Hepatocyte (in vitro differentiated cells): ENCODE results near the gene VWA5B1. TPM values are rescaled to one million over a fixed set of nuclear protein-coding genes. Genes with fewer than 3 reads are reported as not detected.
A peak's percentile ranks its signal among the peaks of the same experiment; 100 is the strongest.

Source experiments
- DNase-seq: peaks from one replicate; pipeline ENCODE4 v3.0.0-alpha.2; 2016; ENCODE audit warnings: low spot score
- H2AFZ ChIP-seq: fragments of 200-600 bp; sonication (generic); 2 replicates; pipeline ENCODE4 v1.6.0; 2016; ENCODE audit warnings: antibody characterized with exemption, mild to moderate bottlenecking
- H3K27ac ChIP-seq: fragments of 200-600 bp; sonication (generic); 2 replicates; pipeline ENCODE4 v1.5.1; 2016; ENCODE audit warnings: mild to moderate bottlenecking
- H3K27me3 ChIP-seq: fragments of 200-600 bp; sonication (generic); 2 replicates; pipeline ENCODE4 v1.6.1; 2016
- H3K36me3 ChIP-seq: fragments of 200-600 bp; sonication (generic); replicated peaks from 2 replicates; pipeline ENCODE4 v1.5.1; 2016; ENCODE audit warnings: low read depth; ENCODE audit not compliant: insufficient read depth
- H3K4me1 ChIP-seq: fragments of 200-600 bp; sonication (generic); 2 replicates; pipeline ENCODE4 v1.5.1; 2016; ENCODE audit warnings: mild to moderate bottlenecking, moderate library complexity; ENCODE audit not compliant: insufficient read depth
- H3K4me2 ChIP-seq: fragments of 200-600 bp; sonication (generic); 2 replicates; pipeline ENCODE4 v1.6.0; 2016
- H3K4me3 ChIP-seq: fragments of 200-600 bp; sonication (generic); 2 replicates; pipeline ENCODE4 v1.5.1; 2016; ENCODE audit warnings: mild to moderate bottlenecking
- H3K79me2 ChIP-seq: fragments of 200-600 bp; sonication (generic); 2 replicates; pipeline ENCODE4 v1.6.0; 2017; ENCODE audit warnings: mild to moderate bottlenecking
- H3K9me2 ChIP-seq: fragments of 200-600 bp; sonication (generic); replicated peaks from 2 replicates; pipeline ENCODE4 v1.6.0; 2017; ENCODE audit warnings: mild to moderate bottlenecking; ENCODE audit not compliant: insufficient read depth
- H3K9me3 ChIP-seq: fragments of 200-600 bp; sonication (generic); 2 replicates; pipeline ENCODE4 v1.5.1; 2016; ENCODE audit warnings: low read depth, mild to moderate bottlenecking
- H4K20me1 ChIP-seq: fragments of 200-600 bp; sonication (generic); 2 replicates; pipeline ENCODE4 v1.6.0; 2016; ENCODE audit warnings: mild to moderate bottlenecking; ENCODE audit not compliant: insufficient read depth, poor library complexity, severe bottlenecking
- EZH2 ChIP-seq: fragments of 200-600 bp; sonication (generic); IDR thresholded peaks from 2 replicates; pipeline ENCODE4 v1.6.1; 2016; ENCODE audit warnings: antibody characterized with exemption, mild to moderate bottlenecking, borderline replicate concordance
- EZH2phosphoT487 ChIP-seq: fragments of 200-600 bp; sonication (generic); IDR thresholded peaks from one replicate; pipeline ENCODE4 v1.6.1; 2018; ENCODE audit warnings: antibody characterized with exemption, mild to moderate bottlenecking, low read depth, moderate library complexity; ENCODE audit not compliant: unreplicated experiment, severe bottlenecking
- WGBS: methylation state at CpG from one replicate; pipeline ENCODE4 v1.1.6; 2016; ENCODE audit warnings: low lambda C conversion rate; ENCODE audit errors: missing lambda C conversion rate; 5-methylcytosine and 5-hydroxymethylcytosine counted together
- polyA plus RNA-seq: library from polyadenylated mRNA; unstranded; fragments of >200 nt; fragmentation: Nextera tagmentation; extraction: Ambion mirVana; gene quantifications from 2 replicates; pipeline ENCODE4 v1.2.1, GENCODE V29; 2016
- total RNA-seq: library from RNA; depleted of rRNA; stranded (reverse); fragments of >200 nt; gene quantifications from 2 replicates; pipeline ENCODE4 v1.2.3, GENCODE V29; 2014
- TF ChIP-seq, protein P1 (sequence below): fragments of 200-600 bp; sonication (generic); IDR thresholded peaks from 2 replicates; pipeline ENCODE4 v1.5.1; 2016; ENCODE audit warnings: antibody characterized with exemption, mild to moderate bottlenecking; ENCODE audit not compliant: poor library complexity

The VWA5B1 gene
- total and polyA plus RNA-seq, 2 experiments from 2014 or later: 0.33 to 0.35 TPM

DNA sequence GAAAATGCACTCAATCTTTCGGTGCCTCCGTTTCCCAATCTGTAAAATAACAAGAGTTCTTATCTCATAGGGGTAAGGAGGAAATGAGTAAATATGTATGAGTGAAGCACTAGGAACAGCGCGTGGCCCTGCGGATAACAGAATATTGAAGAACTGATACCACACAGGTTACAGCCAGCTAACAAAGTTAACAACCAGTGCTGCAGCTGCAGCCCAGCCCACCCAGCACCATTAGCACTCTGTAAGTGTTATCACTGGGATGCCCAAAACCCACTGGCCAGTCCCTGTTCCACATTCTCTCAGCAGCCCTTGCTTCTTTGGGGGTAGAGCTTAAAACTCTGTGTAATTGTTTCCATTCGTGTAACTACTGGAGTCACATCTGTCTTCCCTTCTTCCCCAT is 89.5 kb downstream of the VWA5B1 start:
- H3K9me3 ChIP-seq: no peaks in the 10 kb centered on the region
- TF ChIP-seq EZH2: no peak
- no peak for TF ChIP-seq EZH2phosphoT487
- TF ChIP-seq, protein P1, sequence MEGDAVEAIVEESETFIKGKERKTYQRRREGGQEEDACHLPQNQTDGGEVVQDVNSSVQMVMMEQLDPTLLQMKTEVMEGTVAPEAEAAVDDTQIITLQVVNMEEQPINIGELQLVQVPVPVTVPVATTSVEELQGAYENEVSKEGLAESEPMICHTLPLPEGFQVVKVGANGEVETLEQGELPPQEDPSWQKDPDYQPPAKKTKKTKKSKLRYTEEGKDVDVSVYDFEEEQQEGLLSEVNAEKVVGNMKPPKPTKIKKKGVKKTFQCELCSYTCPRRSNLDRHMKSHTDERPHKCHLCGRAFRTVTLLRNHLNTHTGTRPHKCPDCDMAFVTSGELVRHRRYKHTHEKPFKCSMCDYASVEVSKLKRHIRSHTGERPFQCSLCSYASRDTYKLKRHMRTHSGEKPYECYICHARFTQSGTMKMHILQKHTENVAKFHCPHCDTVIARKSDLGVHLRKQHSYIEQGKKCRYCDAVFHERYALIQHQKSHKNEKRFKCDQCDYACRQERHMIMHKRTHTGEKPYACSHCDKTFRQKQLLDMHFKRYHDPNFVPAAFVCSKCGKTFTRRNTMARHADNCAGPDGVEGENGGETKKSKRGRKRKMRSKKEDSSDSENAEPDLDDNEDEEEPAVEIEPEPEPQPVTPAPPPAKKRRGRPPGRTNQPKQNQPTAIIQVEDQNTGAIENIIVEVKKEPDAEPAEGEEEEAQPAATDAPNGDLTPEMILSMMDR: no peak
- no peak overlapping the region for H3K27ac ChIP-seq
- H3K4me1 ChIP-seq: no peaks in the 10 kb centered on the region
- DNase-seq: no peak
- no peaks in the 10 kb centered on the region for H3K9me2 ChIP-seq
- H2AFZ ChIP-seq: no peak overlapping the region
- no peak overlapping the region for H3K4me3 ChIP-seq
- no peaks in the 10 kb centered on the region for H4K20me1 ChIP-seq
- 92% methylated on average over 6 of the region's 6 CpGs for WGBS
- H3K4me2 ChIP-seq: no peak overlapping the region
- peaks cover 28% of the 10 kb centered on the region for H3K27me3 ChIP-seq
- H3K79me2 ChIP-seq: no peaks in the 10 kb centered on the region
- no peaks in the 10 kb centered on the region for H3K36me3 ChIP-seq

DNA sequence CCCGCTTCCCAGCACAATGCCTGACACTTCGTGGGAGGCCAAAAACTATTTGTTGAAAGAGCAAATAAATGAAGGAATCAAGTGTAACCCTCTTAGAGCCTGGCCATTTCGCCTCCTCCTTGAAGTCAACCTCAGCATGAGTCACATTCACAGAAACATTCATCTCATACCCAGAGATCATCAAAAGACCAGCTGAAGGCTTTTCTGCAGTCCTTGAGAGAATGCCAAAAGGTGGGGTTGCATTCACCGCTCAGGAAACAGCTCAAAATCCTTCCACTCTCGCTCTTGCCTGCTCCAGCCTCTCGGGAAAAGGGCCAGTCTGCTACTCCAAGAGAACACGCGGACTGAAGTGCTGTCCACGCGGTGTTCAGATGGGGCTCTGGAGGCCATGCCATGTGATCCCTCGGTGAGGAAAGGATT is 90.0 kb downstream of the VWA5B1 start:
- Histone ChIP-seq H3K4me3 (no peak overlapping the region), H4K20me1 (no peaks in the 10 kb centered on the region), H3K4me1 (no peaks in the 10 kb centered on the region), H3K27ac (no peak overlapping the region), H3K36me3 (no peaks in the 10 kb centered on the region), H3K9me2 (no peaks in the 10 kb centered on the region), H3K79me2 (no peaks in the 10 kb centered on the region), H2AFZ (no peak overlapping the region), H3K4me2 (no peak overlapping the region), H3K9me3 (no peaks in the 10 kb centered on the region), H3K27me3 (peaks cover 28% of the 10 kb centered on the region)
- WGBS: 60% methylated on average over 11 of the region's 11 CpGs
- DNase-seq: peak; percentile 28
- TF ChIP-seq, protein P1: no peak
- TF ChIP-seq EZH2: no peak
- no peak for TF ChIP-seq EZH2phosphoT487

DNA sequence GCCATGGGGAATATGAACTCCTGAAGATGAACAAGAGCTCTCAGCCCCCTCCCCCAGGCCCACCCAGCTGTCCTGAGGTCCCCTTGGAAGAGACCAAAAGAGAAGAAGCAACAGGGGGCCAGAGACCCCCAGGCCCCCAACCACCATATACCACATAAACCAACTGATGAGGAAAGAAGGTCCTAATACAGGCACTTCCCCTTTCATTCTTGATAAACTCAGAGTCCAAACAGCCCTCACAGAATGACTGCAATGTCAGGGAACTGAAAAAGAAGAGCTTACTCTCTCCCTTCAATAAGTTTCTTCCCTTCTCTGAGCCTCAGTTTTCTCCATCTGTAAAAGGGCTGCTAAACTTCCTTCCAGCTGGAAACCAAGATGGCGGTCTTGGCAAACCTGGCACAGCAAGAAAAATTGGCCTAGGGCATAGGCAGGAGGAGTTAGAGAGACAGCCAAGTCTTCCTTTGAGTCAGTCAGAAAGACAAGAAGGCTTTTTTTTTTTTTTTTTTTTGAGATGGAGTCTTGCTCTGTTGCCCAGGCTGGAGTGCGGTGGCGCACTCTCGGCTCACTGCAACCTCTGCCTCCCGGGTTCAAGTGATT is 90.5 kb downstream of the VWA5B1 start:
- no peak for TF ChIP-seq EZH2
- no peak for TF ChIP-seq EZH2phosphoT487
- TF ChIP-seq, protein P1: no peak
- no peak for DNase-seq
- Histone ChIP-seq H3K4me3 (no peak overlapping the region), H3K9me3 (no peaks in the 10 kb centered on the region), H3K4me2 (no peak overlapping the region), H2AFZ (no peak overlapping the region), H3K4me1 (no peaks in the 10 kb centered on the region), H3K27me3 (peaks cover 28% of the 10 kb centered on the region), H3K79me2 (no peaks in the 10 kb centered on the region), H3K9me2 (no peaks in the 10 kb centered on the region), H3K27ac (no peak overlapping the region), H4K20me1 (no peaks in the 10 kb centered on the region), H3K36me3 (no peaks in the 10 kb centered on the region)
- 93% methylated on average over 5 of the region's 5 CpGs for WGBS

DNA sequence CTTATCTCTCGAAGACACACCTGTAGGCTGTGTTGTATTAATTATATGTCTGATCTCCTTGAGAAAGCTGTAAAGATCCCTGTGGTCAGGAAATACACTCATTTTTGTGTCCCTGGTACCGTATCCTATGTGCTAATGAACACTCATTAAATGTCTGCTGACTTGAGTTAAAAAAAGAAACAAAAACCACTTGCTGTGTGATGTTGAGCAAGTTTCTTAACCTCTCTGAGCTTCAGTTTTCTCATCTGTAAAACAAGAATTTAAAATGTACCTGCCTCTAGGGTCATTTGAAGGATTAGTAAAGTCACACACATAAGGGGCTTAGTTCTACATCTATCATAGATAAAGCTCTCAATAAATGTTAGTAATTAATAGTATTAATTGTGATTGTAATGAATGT is 91.3 kb downstream of the VWA5B1 start:
- Histone ChIP-seq H3K4me3 (no peak overlapping the region), H3K27ac (no peak overlapping the region), H3K27me3 (peaks cover 34% of the 10 kb centered on the region), H3K9me3 (no peaks in the 10 kb centered on the region), H2AFZ (no peak overlapping the region), H3K9me2 (no peaks in the 10 kb centered on the region), H4K20me1 (no peaks in the 10 kb centered on the region), H3K4me2 (no peak overlapping the region), H3K36me3 (no peaks in the 10 kb centered on the region), H3K79me2 (no peaks in the 10 kb centered on the region), H3K4me1 (no peaks in the 10 kb centered on the region)
- 88% methylated on average over 2 of the region's 2 CpGs for WGBS
- TF ChIP-seq, protein P1: no peak
- TF ChIP-seq EZH2phosphoT487 (no peak), EZH2 (no peak)
- DNase-seq: no peak
